Measurements from ENCODE around the gene EEF2KMT. TPM values are rescaled to one million over a fixed set of nuclear protein-coding genes. Genes with fewer than 3 reads are reported as not detected.

Gene EEF2KMT
- total RNA-seq, 6 experiments from 2014 or later, result 13.7 to 20.1 (median 15.9) TPM

- Mint-ChIP-seq H3K4me3 (peak within 1 kb of the TSS; percentile 98), H3K9me3 (no peaks in the 10 kb centered on the region), H3K36me3 (ENCODE audit: low read depth) (peaks cover 11% of the 10 kb centered on the region; the same call in 1 of the 2 replicates), H3K4me1 (ENCODE audit: low read depth) (peaks cover 23% of the 10 kb centered on the region), H3K27me3 (ENCODE audit: insufficient read depth) (peaks cover 5% of the 10 kb centered on the region), H3K27ac (peak within 1 kb of the TSS; percentile 97)
- TF ChIP-seq CTCF (IDR thresholded peaks at IDR 0.05), result no peak
- DNase-seq, result peak; percentile 80
Measured at GRCh38 chr16:5071681-5072333, 25.8 kb downstream of the EEF2KMT start, which contains the start of gene ALG1. Gene ALG1 (plus strand): TSS chr16:5071843. CDS start chr16:5071850, 7 bp downstream.

GRCh38 chr16:5071341-5071680 is 26.3 kb downstream of the EEF2KMT start:
- Mint-ChIP-seq H3K27me3 (ENCODE audit: insufficient read depth) (peaks cover 6% of the 10 kb centered on the region), H3K36me3 (ENCODE audit: low read depth) (peaks cover 11% of the 10 kb centered on the region; the same call in 1 of the 2 replicates), H3K4me1 (ENCODE audit: low read depth) (peaks cover 23% of the 10 kb centered on the region), H3K27ac (peak overlapping the region; percentile 97), H3K9me3 (no peaks in the 10 kb centered on the region), H3K4me3 (peak overlapping the region; percentile 98)
- DNase-seq, result no peak
- TF ChIP-seq CTCF (IDR thresholded peaks at IDR 0.05), result no peak

- peaks cover 23% of the 10 kb centered on the region for H3K4me1 Mint-ChIP-seq (ENCODE audit: low read depth)
- TF ChIP-seq CTCF (IDR thresholded peaks at IDR 0.05), result no peak
- H3K4me3 Mint-ChIP-seq, result peak overlapping the region; percentile 98
- peak overlapping the region; percentile 97; the same call in 1 of the 2 replicates for H3K27ac Mint-ChIP-seq
- peaks cover 12% of the 10 kb centered on the region for H3K27me3 Mint-ChIP-seq (ENCODE audit: insufficient read depth)
- DNase-seq, result no peak
- H3K9me3 Mint-ChIP-seq, result no peaks in the 10 kb centered on the region
- peaks cover 11% of the 10 kb centered on the region; the same call in 1 of the 2 replicates for H3K36me3 Mint-ChIP-seq (ENCODE audit: low read depth)
Measured at GRCh38 chr16:5070431-5071186, 27.0 kb downstream of the EEF2KMT start.

- H3K4me3 Mint-ChIP-seq, result no peak overlapping the region
- peaks cover 23% of the 10 kb centered on the region for H3K4me1 Mint-ChIP-seq (ENCODE audit: low read depth)
- no peak for TF ChIP-seq CTCF (IDR thresholded peaks at IDR 0.05)
- H3K27me3 Mint-ChIP-seq (ENCODE audit: insufficient read depth), result peaks cover 14% of the 10 kb centered on the region
- DNase-seq, result no peak
- no peaks in the 10 kb centered on the region for H3K9me3 Mint-ChIP-seq
- peaks cover 6% of the 10 kb centered on the region; the same call in 1 of the 2 replicates for H3K36me3 Mint-ChIP-seq (ENCODE audit: low read depth)
- H3K27ac Mint-ChIP-seq, result no peak overlapping the region
Measured at GRCh38 chr16:5069854-5070253, 27.7 kb downstream of the EEF2KMT start.

GRCh38 chr16:5069048-5069447 is 28.5 kb downstream of the EEF2KMT start:
- H3K36me3 Mint-ChIP-seq (ENCODE audit: low read depth), result no peaks in the 10 kb centered on the region
- H3K27ac Mint-ChIP-seq, result no peak overlapping the region
- no peaks in the 10 kb centered on the region for H3K9me3 Mint-ChIP-seq
- no peak for DNase-seq
- no peak overlapping the region for H3K4me3 Mint-ChIP-seq
- no peak for TF ChIP-seq CTCF (IDR thresholded peaks at IDR 0.05)
- peaks cover 16% of the 10 kb centered on the region for H3K27me3 Mint-ChIP-seq (ENCODE audit: insufficient read depth)
- peaks cover 23% of the 10 kb centered on the region for H3K4me1 Mint-ChIP-seq (ENCODE audit: low read depth)
